PC-9 (cell line): Measurements from ENCODE around the gene LRG1. TPM values are rescaled to one million over a fixed set of nuclear protein-coding genes. Genes with fewer than 3 reads are reported as not detected.

Experiments used
- BruUV-seq: library from RNA; stranded (reverse); fragments of 400-500 nt; replicated peaks from 2 replicates; lab custom pipeline; 2021; lab: Mats Ljungman, UMichigan
- CTCF ChIA-PET: fragments of 300-600 bp; sonication (Branson Sonifier 250); formaldehyde crosslinking; loops from one replicate; lab custom pipeline; 2022; ENCODE audit warnings: antibody characterized with exemption; lab: Charles Lee
- POLR2A ChIA-PET: fragments of 300-600 bp; sonication (Branson Sonifier 250); formaldehyde crosslinking; loops from one replicate; lab custom pipeline; 2022; ENCODE audit warnings: antibody characterized with exemption; ENCODE audit not compliant: unreplicated experiment; lab: Charles Lee
- DNase-seq, 2 experiments: peaks; one replicate each; pipeline versions ENCODE4 v3.0.0 to v3.0.0-alpha.2; 2015 to 2022; ENCODE audit warnings: mixed read lengths in 1 of 2
- H2AFZ ChIP-seq: fragments of 200-600 bp; sonication (generic); 2 replicates; pipeline ENCODE4 v1.8.1; 2017; ENCODE audit warnings: antibody characterized with exemption
- H3F3A ChIP-seq: fragments of 200-600 bp; sonication (generic); 2 replicates; pipeline ENCODE4 v1.8.1; 2017; ENCODE audit warnings: antibody characterized with exemption, mild to moderate bottlenecking, low read depth; ENCODE audit not compliant: insufficient read depth
- H3K27ac ChIP-seq: fragments of 200-600 bp; sonication (generic); 2 replicates; pipeline ENCODE4 v1.6.1; 2016; ENCODE audit warnings: mixed run types
- H3K27me3 ChIP-seq: fragments of 200-600 bp; sonication (generic); 2 replicates; pipeline ENCODE4 v1.6.1; 2016; ENCODE audit warnings: low read depth, mixed run types; ENCODE audit not compliant: insufficient read depth
- H3K36me3 ChIP-seq: fragments of 200-600 bp; sonication (generic); 2 replicates; pipeline ENCODE4 v1.6.1; 2016; ENCODE audit warnings: low read depth, mixed run types
- H3K4me1 ChIP-seq: fragments of 200-600 bp; sonication (generic); replicated peaks from 2 replicates; pipeline ENCODE4 v1.6.1; 2016; ENCODE audit warnings: mixed run types; ENCODE audit not compliant: insufficient read depth
- H3K4me2 ChIP-seq: fragments of 200-600 bp; sonication (generic); 2 replicates; pipeline ENCODE4 v1.6.1; 2017; ENCODE audit warnings: mixed run types
- H3K4me3 ChIP-seq: fragments of 200-600 bp; sonication (generic); 2 replicates; pipeline ENCODE4 v1.6.1; 2016; ENCODE audit warnings: mixed run types
- H3K79me2 ChIP-seq: fragments of 200-600 bp; sonication (generic); 2 replicates; pipeline ENCODE4 v1.6.1; 2017; ENCODE audit warnings: low read depth, mixed run types
- H3K9me2 ChIP-seq: fragments of 200-600 bp; sonication (generic); 2 replicates; pipeline ENCODE4 v1.8.1; 2017; ENCODE audit warnings: mild to moderate bottlenecking; ENCODE audit not compliant: insufficient read depth
- H3K9me3 ChIP-seq: fragments of 200-600 bp; sonication (generic); 2 replicates; pipeline ENCODE4 v1.8.1; 2016; ENCODE audit warnings: low read depth; ENCODE audit not compliant: insufficient read depth
- H4K20me1 ChIP-seq: fragments of 200-600 bp; sonication (generic); 2 replicates; pipeline ENCODE4 v1.8.1; 2017; ENCODE audit not compliant: insufficient read depth
- CTCF ChIP-seq: fragments of 200-600 bp; sonication (generic); conservative IDR thresholded peaks from 2 replicates; pipeline ENCODE4 v1.6.1; 2017; ENCODE audit warnings: mixed run types, antibody characterized with exemption, mild to moderate bottlenecking, moderate library complexity
- EZH2 ChIP-seq: fragments of 200-600 bp; sonication (generic); IDR thresholded peaks from 2 replicates; pipeline ENCODE4 v1.8.0; 2017; ENCODE audit warnings: antibody characterized with exemption, low read depth
- intact Hi-C: fragments of 100-400 bp; cut with micrococcal nuclease; formaldehyde crosslinking; loops from one replicate; pipeline ENCODE4 v1.10.0; 2022; ENCODE audit not compliant: unreplicated experiment
- total RNA-seq: library from RNA; stranded (reverse); gene quantifications from 2 replicates; pipeline ENCODE4 v1.2.3, GENCODE V29; 2021

Gene LRG1
- total RNA-seq, 1 experiment from 2014 or later: 25.6 TPM

- CTCF ChIA-PET: no interaction called here
- H3K27ac ChIP-seq: no peak overlapping the region
- no peaks in the 10 kb centered on the region for H3K79me2 ChIP-seq
- H3K36me3 ChIP-seq: no peaks in the 10 kb centered on the region
- H3K9me2 ChIP-seq: no peaks in the 10 kb centered on the region
- POLR2A ChIA-PET: no interaction called here
- no peaks in the 10 kb centered on the region for H3K27me3 ChIP-seq
- intact Hi-C loops: no loop called here
- H4K20me1 ChIP-seq: no peaks in the 10 kb centered on the region
- H3K4me2 ChIP-seq: no peak overlapping the region
- H2AFZ ChIP-seq: no peak overlapping the region
- H3K4me3 ChIP-seq: no peak overlapping the region
- TF ChIP-seq EZH2: no peak
- H3K4me1 ChIP-seq: no peaks in the 10 kb centered on the region
- no peak for DNase-seq
- peaks cover 6% of the 10 kb centered on the region; the same call in 1 of the 2 replicates for H3F3A ChIP-seq
- BruUV-seq: no TSS peak
- H3K9me3 ChIP-seq: no peaks in the 10 kb centered on the region
Observed at GRCh38 chr19:4550479-4551050, 10.7 kb upstream of the LRG1 start.

- CTCF ChIA-PET: no interaction called here
Observed at GRCh38 chr19:4550018-4550417, 10.2 kb upstream of the LRG1 start.

DNA sequence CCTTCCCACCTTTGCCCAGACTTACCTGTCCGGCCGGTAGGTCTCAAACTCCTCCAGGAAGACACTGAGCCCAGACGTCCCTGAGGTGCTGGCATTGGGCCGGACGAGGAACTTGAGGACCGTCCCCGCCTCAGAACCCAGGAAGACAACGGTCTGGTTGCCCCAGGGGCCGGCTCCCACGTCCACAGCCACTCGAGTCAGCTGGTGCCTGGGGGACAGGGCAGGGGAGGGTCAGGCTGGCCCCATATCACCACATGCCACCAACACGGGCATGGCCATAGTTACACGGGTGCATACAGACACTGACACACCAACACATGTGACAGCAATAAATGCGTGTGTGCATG is 8.4 kb upstream of the LRG1 start:
- no peaks in the 10 kb centered on the region for H3K36me3 ChIP-seq
- ChIA-PET CTCF (no interaction called here), POLR2A (no interaction called here)
- H3K4me1 ChIP-seq: no peaks in the 10 kb centered on the region
- H4K20me1 ChIP-seq: no peaks in the 10 kb centered on the region
- no peak overlapping the region for H3K27ac ChIP-seq
- H3K79me2 ChIP-seq: no peaks in the 10 kb centered on the region
- BruUV-seq: no TSS peak
- intact Hi-C loops: no loop called here
- no peaks in the 10 kb centered on the region for H3K27me3 ChIP-seq
- H3K9me2 ChIP-seq: no peaks in the 10 kb centered on the region
- TF ChIP-seq EZH2 (no peak), CTCF (no peak)
- H3K4me3 ChIP-seq: no peak overlapping the region
- DNase-seq: no peak
- peaks cover 6% of the 10 kb centered on the region; the same call in 1 of the 2 replicates for H3F3A ChIP-seq
- H3K4me2 ChIP-seq: no peak overlapping the region
- no peaks in the 10 kb centered on the region for H3K9me3 ChIP-seq
- no peak overlapping the region for H2AFZ ChIP-seq

More at GRCh38 chr19:4550018-4550417, 10.2 kb upstream of the LRG1 start:
- no peak overlapping the region for H3K27ac ChIP-seq
- TF ChIP-seq EZH2 (no peak), CTCF (no peak)
- H3K9me2 ChIP-seq: no peaks in the 10 kb centered on the region
- H3K36me3 ChIP-seq: no peaks in the 10 kb centered on the region
- no TSS peak for BruUV-seq
- POLR2A ChIA-PET: no interaction called here
- H3K27me3 ChIP-seq: no peaks in the 10 kb centered on the region
- H2AFZ ChIP-seq: no peak overlapping the region
- DNase-seq: no peak
- no peaks in the 10 kb centered on the region for H3K9me3 ChIP-seq
- intact Hi-C loops: no loop called here
- no peaks in the 10 kb centered on the region for H3K4me1 ChIP-seq
- no peaks in the 10 kb centered on the region for H4K20me1 ChIP-seq
- no peak overlapping the region for H3K4me3 ChIP-seq
- H3K79me2 ChIP-seq: no peaks in the 10 kb centered on the region
- H3K4me2 ChIP-seq: no peak overlapping the region
- H3F3A ChIP-seq: peaks cover 6% of the 10 kb centered on the region; the same call in 1 of the 2 replicates
